Liver (tissue), 9 donors: Measurements from ENCODE around the gene PRDM9. TPM values are rescaled to one million over a fixed set of nuclear protein-coding genes. Genes with fewer than 3 reads are reported as not detected.

ENCODE experiments used
- DNase-seq: peaks from one replicate; pipeline ENCODE4 v3.0.0-alpha.2; 2017; ENCODE audit warnings: low spot score
- H3K27ac ChIP-seq, 2 donors: one replicate each; pipeline ENCODE4 v1.7.0; 2013; ENCODE audit warnings: inconsistent platforms in 2 of 2, low read length in 2 of 2, control low read depth in 1 of 2, low read depth in 1 of 2, mild to moderate bottlenecking in 1 of 2
- H3K27me3 ChIP-seq, 4 donors: one replicate each; pipeline versions ENCODE4 v1.6.1 to v1.7.0; 2013; ENCODE audit warnings: low read length in 3 of 4, inconsistent platforms in 1 of 4, mild to moderate bottlenecking in 1 of 4, moderate library complexity in 1 of 4; ENCODE audit not compliant: control insufficient read depth in 4 of 4, insufficient read depth in 4 of 4
- H3K36me3 ChIP-seq, 4 donors: one replicate each; pipeline versions ENCODE4 v1.6.1 to v1.7.0; 2013; ENCODE audit warnings: low read length in 3 of 4, mild to moderate bottlenecking in 3 of 4, low read depth in 1 of 4, moderate library complexity in 1 of 4; ENCODE audit not compliant: control insufficient read depth in 4 of 4, insufficient read depth in 3 of 4
- H3K4me1 ChIP-seq, 4 donors: one replicate each; pipeline versions ENCODE4 v1.6.1 to v1.7.0; 2013; ENCODE audit warnings: low read length in 3 of 4, mild to moderate bottlenecking in 3 of 4, moderate library complexity in 1 of 4; ENCODE audit not compliant: control insufficient read depth in 4 of 4, insufficient read depth in 4 of 4
- H3K4me3 ChIP-seq, 3 donors: one replicate each; pipeline versions ENCODE4 v1.6.1 to v1.7.0; 2013; ENCODE audit warnings: low read length in 3 of 3, control low read depth in 1 of 3, low read depth in 1 of 3, mild to moderate bottlenecking in 1 of 3
- H3K9ac ChIP-seq, 2 donors: one replicate each; pipeline ENCODE4 v1.7.0; 2013; ENCODE audit warnings: low read length in 2 of 2, mild to moderate bottlenecking in 2 of 2, moderate library complexity in 2 of 2, control low read depth in 1 of 2, low read depth in 1 of 2
- H3K9me3 ChIP-seq, 4 donors: one replicate each; pipeline versions ENCODE4 v1.6.1 to v1.7.0; 2013; ENCODE audit warnings: low read length in 3 of 4; ENCODE audit not compliant: control insufficient read depth in 4 of 4
- EGR1 ChIP-seq, 2 donors: IDR thresholded peaks; 2 replicates each; pipeline ENCODE4 v1.6.1; 2016 to 2018; ENCODE audit warnings: antibody characterized with exemption in 2 of 2, low read depth in 2 of 2
- FOXA1 ChIP-seq: IDR thresholded peaks from 2 replicates; pipeline ENCODE4 v1.6.1; 2016; ENCODE audit warnings: antibody characterized with exemption
- HNF4G ChIP-seq: IDR thresholded peaks from 2 replicates; pipeline ENCODE4 v1.6.1; 2016; ENCODE audit warnings: antibody characterized with exemption
- JUND ChIP-seq, 2 donors: IDR thresholded peaks; 2 replicates each; pipeline ENCODE4 v1.6.1; 2016; ENCODE audit warnings: antibody characterized with exemption in 2 of 2
- RAD21 ChIP-seq, 2 donors: IDR thresholded peaks; 2 replicates each; pipeline ENCODE4 v1.6.1; 2016; ENCODE audit warnings: antibody characterized with exemption in 2 of 2, mild to moderate bottlenecking in 2 of 2
- SP1 ChIP-seq: IDR thresholded peaks from 2 replicates; pipeline ENCODE4 v1.6.1; 2018; ENCODE audit warnings: antibody characterized with exemption, mild to moderate bottlenecking
- TAF1 ChIP-seq: conservative IDR thresholded peaks from 2 replicates; pipeline ENCODE4 v1.6.1; 2016; ENCODE audit warnings: antibody characterized with exemption, mild to moderate bottlenecking
- YY1 ChIP-seq: IDR thresholded peaks from 2 replicates; pipeline ENCODE4 v1.6.1; 2016; ENCODE audit warnings: antibody characterized with exemption, mild to moderate bottlenecking
- WGBS: extraction: QIAGEN DNeasy Blood & Tissue Kit; methylation state at CpG from one replicate; pipeline ENCODE4 v1.1.7; 2013; 5-methylcytosine and 5-hydroxymethylcytosine counted together
- polyA plus RNA-seq, 2 donors: library from polyadenylated mRNA; stranded (reverse) in 1 of 2; unstranded in 1 of 2; fragments of 200-250 nt in 1 of 2; fragments of >200 nt in 1 of 2; fragmentation: Nextera tagmentation in 1 of 2; extraction: Ambion mirVana in 1 of 2; gene quantifications; one replicate each; pipeline versions ENCODE4 v1.2.1 to v1.2.3, GENCODE V29; 2013 to 2015
- total RNA-seq, 2 donors: library from RNA; depleted of rRNA; stranded (reverse); fragments of >200 nt; gene quantifications; one replicate each; pipeline ENCODE4 v1.2.3, GENCODE V29; 2014
- TF ChIP-seq, protein P1 (sequence below): IDR thresholded peaks from 2 replicates; pipeline ENCODE4 v1.6.1; 2016; ENCODE audit warnings: antibody characterized with exemption
- TF ChIP-seq, protein P2 (sequence below): IDR thresholded peaks from 2 replicates; pipeline ENCODE4 v1.6.1; 2016; ENCODE audit warnings: antibody characterized with exemption
- TF ChIP-seq, protein P3 (sequence below): IDR thresholded peaks from 2 replicates; pipeline ENCODE4 v1.6.1; 2016; ENCODE audit warnings: antibody characterized with exemption
- TF ChIP-seq, protein P4 (sequence below): fragments of 150-350 bp; IDR thresholded peaks from 2 replicates; pipeline ENCODE4 v1.5.1; 2017; ENCODE audit warnings: improper control_type of control experiment, low read depth, low read length; ENCODE audit not compliant: missing input control
- donor health status: healthy.
- donor health status: healthy.
- donor health status: healthy.
- donor health status: healthy.
- donor health status: healthy.

PRDM9 gene
- total and polyA plus RNA-seq, 4 donors: not detected

DNA sequence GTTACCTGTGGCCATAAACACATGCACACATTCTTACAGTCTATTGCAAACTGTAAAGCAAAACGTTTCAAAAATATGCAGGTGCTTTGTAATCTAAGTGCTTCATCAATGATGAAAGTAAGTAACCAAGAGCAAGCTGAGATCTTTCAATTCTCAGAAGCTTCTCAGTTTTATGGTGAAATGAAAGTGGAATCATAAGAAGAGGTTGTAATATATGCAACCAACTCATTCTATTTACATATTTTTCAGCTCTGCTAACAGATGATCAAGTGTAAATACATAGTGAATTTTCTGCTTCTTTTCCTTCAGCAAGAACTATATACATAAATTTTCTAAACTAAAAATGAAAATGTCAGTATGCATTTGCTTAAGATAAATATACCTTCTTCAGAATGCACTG is 33.1 kb upstream of the PRDM9 start:
- Histone ChIP-seq H3K27ac (no peak overlapping the region), H3K4me1 (no peaks in the 10 kb centered on the region), H3K4me3 (no peak overlapping the region), H3K9me3 (no peaks in the 10 kb centered on the region), H3K27me3 (no peaks in the 10 kb centered on the region), H3K36me3 (no peaks in the 10 kb centered on the region), H3K9ac (no peak overlapping the region)
- 40% methylated on average over 1 of the region's 1 CpG for WGBS
- TF ChIP-seq JUND (IDR thresholded peaks at IDR 0.05) (no peak), SP1 (no peak)
- TF ChIP-seq, protein P1, sequence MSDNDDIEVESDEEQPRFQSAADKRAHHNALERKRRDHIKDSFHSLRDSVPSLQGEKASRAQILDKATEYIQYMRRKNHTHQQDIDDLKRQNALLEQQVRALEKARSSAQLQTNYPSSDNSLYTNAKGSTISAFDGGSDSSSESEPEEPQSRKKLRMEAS: no peak
- TF ChIP-seq, protein P2, sequence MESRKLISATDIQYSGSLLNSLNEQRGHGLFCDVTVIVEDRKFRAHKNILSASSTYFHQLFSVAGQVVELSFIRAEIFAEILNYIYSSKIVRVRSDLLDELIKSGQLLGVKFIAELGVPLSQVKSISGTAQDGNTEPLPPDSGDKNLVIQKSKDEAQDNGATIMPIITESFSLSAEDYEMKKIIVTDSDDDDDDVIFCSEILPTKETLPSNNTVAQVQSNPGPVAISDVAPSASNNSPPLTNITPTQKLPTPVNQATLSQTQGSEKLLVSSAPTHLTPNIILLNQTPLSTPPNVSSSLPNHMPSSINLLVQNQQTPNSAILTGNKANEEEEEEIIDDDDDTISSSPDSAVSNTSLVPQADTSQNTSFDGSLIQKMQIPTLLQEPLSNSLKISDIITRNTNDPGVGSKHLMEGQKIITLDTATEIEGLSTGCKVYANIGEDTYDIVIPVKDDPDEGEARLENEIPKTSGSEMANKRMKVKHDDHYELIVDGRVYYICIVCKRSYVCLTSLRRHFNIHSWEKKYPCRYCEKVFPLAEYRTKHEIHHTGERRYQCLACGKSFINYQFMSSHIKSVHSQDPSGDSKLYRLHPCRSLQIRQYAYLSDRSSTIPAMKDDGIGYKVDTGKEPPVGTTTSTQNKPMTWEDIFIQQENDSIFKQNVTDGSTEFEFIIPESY: no peak
- TF ChIP-seq, protein P3, sequence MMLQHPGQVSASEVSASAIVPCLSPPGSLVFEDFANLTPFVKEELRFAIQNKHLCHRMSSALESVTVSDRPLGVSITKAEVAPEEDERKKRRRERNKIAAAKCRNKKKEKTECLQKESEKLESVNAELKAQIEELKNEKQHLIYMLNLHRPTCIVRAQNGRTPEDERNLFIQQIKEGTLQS: no peak
- no peak for DNase-seq

DNA sequence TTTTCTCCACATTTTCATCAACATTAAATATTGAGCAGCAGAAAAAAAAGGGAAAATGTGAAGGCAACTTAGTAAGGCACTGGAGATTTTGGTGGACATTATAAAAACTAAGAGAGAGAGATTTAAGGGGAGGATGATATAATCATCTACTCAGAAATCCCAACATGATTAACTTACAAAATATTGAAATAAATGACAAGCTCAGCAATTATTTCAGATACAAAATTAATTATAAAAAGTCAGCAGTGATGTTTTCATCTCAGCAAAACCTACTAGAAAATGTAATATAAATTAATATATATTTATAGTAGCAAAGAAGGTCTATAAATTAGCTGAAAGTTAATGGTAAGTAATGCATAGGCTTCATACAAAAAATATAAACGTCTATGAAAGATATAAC is 30.8 kb upstream of the PRDM9 start:
- 76% methylated on average over 1 of the region's 1 CpG for WGBS
- DNase-seq: no peak
- no peak for TF ChIP-seq YY1

DNA sequence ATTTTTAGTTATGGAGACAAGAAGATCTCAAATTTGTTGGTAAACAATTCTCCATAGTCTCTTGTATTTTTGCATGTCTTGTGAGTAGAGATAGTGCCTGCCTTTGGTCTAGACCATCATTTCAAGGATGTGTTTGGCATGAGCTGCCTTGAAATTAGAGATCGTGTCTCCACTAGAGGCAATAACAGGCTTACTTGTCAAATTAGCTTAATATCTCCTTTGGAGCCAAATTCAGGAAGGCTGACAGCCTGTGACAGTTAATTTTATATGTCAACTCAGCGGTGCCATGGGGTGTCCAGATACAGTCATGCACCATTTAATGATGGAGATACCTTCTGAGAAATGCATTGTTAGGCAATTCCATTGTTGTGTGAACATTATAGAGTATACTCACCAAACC is 24.8 kb upstream of the PRDM9 start:
- TF ChIP-seq SP1 (no peak), JUND (IDR thresholded peaks at IDR 0.05) (no peak), FOXA1 (no peak), YY1 (no peak), HNF4G (no peak), RAD21 (IDR thresholded peaks at IDR 0.05) (no peak), TAF1 (no peak)
- no peaks in the 10 kb centered on the region for H3K27me3 ChIP-seq
- H3K4me1 ChIP-seq: no peaks in the 10 kb centered on the region
- H3K9ac ChIP-seq: no peak overlapping the region
- H3K36me3 ChIP-seq: no peaks in the 10 kb centered on the region
- H3K27ac ChIP-seq: no peak overlapping the region
- H3K9me3 ChIP-seq: no peaks in the 10 kb centered on the region
- H3K4me3 ChIP-seq: no peak overlapping the region
- no peak for DNase-seq
- WGBS: 86% methylated on average over 2 of the region's 2 CpGs

More for the DNA sequence above, 30.8 kb upstream of the PRDM9 start:
- Histone ChIP-seq H3K9ac (no peak overlapping the region), H3K27me3 (no peaks in the 10 kb centered on the region), H3K4me3 (no peak overlapping the region), H3K36me3 (no peaks in the 10 kb centered on the region), H3K27ac (no peak overlapping the region), H3K4me1 (no peaks in the 10 kb centered on the region), H3K9me3 (no peaks in the 10 kb centered on the region)

DNA sequence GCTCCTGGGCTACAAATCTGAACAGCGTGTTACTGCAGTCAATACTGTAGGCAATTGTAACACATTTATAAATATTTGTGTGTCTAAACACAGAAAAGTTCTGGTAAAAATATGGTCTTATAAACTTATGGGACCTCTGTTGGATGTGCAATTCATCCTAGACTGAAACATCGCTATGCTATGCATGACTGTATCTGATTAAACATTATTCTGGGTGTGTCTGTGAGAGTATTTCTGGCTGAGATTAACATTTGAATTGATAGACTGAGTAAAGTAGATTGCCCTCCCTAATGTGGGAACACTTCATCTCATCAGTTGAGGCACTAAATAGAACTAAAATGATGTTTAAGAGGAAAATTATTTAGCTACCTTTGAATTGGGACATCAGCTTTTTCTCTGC is 24.3 kb upstream of the PRDM9 start:
- 93% methylated on average over 2 of the region's 2 CpGs for WGBS
- TF ChIP-seq HNF4G: no peak
- TF ChIP-seq EGR1 (IDR thresholded peaks at IDR 0.05; ENCODE audit: low read depth in 2 of 2): no peak
- TF ChIP-seq, protein P1: no peak
- TF ChIP-seq, protein P4, sequence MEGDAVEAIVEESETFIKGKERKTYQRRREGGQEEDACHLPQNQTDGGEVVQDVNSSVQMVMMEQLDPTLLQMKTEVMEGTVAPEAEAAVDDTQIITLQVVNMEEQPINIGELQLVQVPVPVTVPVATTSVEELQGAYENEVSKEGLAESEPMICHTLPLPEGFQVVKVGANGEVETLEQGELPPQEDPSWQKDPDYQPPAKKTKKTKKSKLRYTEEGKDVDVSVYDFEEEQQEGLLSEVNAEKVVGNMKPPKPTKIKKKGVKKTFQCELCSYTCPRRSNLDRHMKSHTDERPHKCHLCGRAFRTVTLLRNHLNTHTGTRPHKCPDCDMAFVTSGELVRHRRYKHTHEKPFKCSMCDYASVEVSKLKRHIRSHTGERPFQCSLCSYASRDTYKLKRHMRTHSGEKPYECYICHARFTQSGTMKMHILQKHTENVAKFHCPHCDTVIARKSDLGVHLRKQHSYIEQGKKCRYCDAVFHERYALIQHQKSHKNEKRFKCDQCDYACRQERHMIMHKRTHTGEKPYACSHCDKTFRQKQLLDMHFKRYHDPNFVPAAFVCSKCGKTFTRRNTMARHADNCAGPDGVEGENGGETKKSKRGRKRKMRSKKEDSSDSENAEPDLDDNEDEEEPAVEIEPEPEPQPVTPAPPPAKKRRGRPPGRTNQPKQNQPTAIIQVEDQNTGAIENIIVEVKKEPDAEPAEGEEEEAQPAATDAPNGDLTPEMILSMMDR: no peak
- no peak for TF ChIP-seq FOXA1

More for the DNA sequence above, 24.3 kb upstream of the PRDM9 start:
- H3K36me3 ChIP-seq: no peaks in the 10 kb centered on the region
- DNase-seq: no peak
- H3K4me1 ChIP-seq: no peaks in the 10 kb centered on the region
- H3K27ac ChIP-seq: no peak overlapping the region
- H3K4me3 ChIP-seq: no peak overlapping the region
- H3K9me3 ChIP-seq: no peaks in the 10 kb centered on the region
- H3K9ac ChIP-seq: no peak overlapping the region
- H3K27me3 ChIP-seq: no peaks in the 10 kb centered on the region
